ENCODE measurements around the gene HYAL3.
"Not testable (repeated sequence)": the region's sequence is repeated elsewhere in the genome, so short reads cannot be mapped to it uniquely, and the experiment has no call there.

HYAL3 gene

GRCh38 chr3:50290161-50290641 lies 9.0 kb downstream of the HYAL3 start:
- DNase-seq (ENCODE audit: low read depth in 2 of 2) = no peak

DNA sequence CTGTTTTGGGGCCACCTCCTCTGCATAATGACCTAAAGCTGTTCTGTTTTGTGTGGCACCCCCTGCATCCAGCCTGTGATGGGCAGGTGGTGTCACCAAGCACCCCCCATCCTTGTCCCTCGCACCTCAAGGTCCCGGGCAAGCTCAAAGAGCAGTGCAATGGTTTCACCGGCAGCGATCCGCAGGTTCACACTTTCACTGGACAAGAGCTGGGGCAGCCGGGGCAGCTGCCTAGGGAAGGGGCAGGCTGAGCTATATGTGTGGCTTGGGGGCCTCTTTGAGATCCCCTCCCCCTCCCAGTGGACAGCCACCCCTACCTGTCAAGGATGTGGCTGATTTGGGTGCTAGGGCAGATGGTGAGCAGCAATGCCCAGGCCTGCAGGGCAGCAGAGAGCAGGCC lies 10.1 kb downstream of the HYAL3 start:
- DNase-seq (ENCODE audit: low read depth in 2 of 2) = no peak

DNA sequence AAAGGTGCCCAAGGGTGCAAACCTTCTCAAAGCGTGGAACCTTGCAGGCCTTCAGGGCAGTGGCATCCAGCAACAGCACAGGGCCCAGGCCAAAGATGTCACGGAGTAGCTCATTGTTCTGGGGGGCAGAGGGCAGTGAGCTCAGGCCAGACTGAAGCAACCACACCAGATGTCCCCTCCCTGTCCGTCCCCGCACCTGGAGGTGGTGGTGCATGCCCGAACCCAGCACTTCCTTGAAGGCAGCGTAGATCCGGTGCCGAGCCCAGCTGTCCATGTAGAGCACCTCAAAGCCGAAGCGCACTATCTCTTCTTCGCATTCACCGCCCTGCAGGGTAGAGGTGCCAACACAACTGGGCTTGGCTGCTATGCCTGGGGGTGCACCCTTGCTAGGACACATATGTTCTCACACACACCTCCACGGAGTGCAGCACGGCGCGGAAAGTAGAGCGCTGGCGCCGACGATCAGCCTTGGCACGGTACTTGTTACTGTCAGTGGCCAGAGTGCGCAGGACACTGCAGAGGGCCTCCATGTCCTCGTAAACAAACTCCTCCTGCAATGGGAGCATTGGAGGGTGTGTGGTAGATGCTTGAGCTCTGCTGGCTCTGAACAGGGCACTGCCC lies 10.7 kb downstream of the HYAL3 start:
- DNase-seq (ENCODE audit: low read depth in 2 of 2) = no peak

GRCh38 chr3:50287262-50287661 lies 11.9 kb downstream of the HYAL3 start:
- no peak for DNase-seq (ENCODE audit: low read depth in 2 of 2)

DNA sequence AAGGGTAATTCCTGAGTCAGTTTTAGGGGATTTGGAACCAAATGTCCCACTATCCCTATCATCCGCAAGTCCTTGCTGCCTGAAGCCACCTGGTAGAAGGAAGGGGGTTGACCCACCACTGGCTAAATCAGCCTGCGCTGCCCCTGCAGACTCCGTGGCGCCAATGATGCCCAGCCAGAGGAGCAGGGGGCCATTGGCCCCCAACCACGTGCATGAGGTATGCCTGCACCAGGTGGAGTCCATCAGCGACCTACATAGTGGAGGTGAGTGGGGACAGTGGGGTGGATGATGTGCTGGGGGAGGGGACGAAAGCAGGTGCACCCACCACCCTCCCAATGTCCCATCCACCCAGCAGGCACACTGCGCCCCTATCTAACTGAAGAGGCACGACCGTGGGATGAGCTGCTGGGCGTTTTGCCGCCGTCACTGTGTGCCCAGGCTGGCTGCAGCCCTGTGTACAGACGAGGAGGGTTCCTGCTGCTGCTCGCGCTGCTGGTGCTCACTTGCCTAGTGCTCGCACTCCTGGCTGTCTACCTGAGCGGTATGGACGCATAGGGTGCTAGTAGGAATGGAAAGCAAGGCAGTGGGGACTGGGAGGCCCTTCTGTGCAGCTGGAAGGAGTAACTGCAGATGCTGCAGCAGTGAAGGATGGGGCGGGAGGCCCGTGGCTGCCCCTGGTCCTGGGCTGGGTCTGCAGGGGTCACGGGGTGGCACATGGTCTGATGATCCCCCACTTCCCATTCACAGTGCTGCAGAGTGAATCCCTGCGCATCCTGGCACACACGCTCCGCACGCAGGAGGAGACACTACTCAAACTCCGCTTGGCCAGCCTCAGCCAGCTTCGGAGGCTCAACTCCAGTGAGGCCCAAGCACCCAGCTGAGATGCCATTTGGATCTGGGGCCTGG lies 12.6 kb downstream of the HYAL3 start:
- DNase-seq (ENCODE audit: low read depth in 2 of 2) = no peak

GRCh38 chr3:50284121-50284520 lies 15.1 kb downstream of the HYAL3 start:
- not testable (repeated sequence) for DNase-seq (ENCODE audit: low read depth in 2 of 2)

- DNase-seq (ENCODE audit: low read depth in 2 of 2) = no peak
Observed at GRCh38 chr3:50279255-50280016, 19.8 kb downstream of the HYAL3 start.

GRCh38 chr3:50278880-50279224 lies 20.4 kb downstream of the HYAL3 start, which contains the start of gene LSMEM2:
LSMEM2 (plus strand) TSS chr3:50279087; CDS start chr3:50279114, 27 bp downstream.
- DNase-seq (ENCODE audit: low read depth in 2 of 2) = no peak

DNA sequence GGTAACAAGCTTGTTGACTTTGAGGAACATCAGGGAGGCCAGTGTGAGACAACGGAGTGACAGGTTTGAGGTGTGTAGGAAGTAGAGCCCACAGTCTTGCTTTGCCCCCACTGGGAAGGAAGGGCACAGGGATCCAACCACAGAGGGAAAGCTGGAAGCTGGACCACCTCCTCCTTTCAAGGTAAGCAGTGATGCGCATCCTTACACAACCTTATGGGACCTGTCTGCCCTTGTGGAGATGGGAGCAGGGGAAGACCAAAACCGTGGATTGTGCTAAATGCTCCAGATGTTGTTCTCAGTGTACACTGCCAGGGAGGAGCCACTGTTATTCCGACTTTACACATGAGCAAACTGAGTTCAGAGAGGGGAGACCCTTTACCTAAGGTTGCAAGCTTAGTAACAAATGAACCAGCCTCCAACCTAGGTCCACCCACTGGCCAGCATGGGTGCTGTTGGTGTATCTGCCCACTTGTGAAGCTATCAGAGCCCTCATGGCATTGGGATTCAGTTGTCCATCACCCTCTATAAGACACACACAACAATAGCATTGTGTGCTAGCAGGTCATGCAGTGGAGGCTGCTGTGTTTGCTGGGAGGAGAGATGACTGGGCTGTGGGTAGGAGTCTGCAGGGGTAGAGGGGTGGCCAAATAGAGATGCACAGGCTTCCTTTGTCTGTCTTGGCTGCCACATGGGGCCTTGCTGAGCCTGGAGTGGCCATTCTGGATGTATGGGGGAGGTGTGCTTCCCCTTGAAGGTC lies 20.9 kb downstream of the HYAL3 start:
- no peak for DNase-seq (ENCODE audit: low read depth in 2 of 2)

DNA sequence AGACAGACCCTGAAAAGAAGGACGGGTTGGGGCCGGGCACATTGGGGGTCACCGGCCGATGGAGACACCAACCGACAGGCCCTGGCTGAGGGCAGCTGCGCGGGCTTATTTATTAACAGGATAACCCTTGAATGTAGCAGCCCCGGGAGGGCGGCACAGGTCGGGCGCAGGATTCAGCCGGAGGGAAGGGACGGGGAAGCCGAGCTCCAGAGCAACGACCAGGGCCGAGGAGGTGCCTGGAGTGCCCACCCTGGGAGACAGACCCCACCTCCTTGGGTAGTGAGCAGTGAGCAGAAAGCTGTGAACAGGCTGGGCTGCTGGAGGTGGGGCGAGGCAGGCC lies 22.5 kb downstream of the HYAL3 start:
- no peak for DNase-seq (ENCODE audit: low read depth in 2 of 2)

DNA sequence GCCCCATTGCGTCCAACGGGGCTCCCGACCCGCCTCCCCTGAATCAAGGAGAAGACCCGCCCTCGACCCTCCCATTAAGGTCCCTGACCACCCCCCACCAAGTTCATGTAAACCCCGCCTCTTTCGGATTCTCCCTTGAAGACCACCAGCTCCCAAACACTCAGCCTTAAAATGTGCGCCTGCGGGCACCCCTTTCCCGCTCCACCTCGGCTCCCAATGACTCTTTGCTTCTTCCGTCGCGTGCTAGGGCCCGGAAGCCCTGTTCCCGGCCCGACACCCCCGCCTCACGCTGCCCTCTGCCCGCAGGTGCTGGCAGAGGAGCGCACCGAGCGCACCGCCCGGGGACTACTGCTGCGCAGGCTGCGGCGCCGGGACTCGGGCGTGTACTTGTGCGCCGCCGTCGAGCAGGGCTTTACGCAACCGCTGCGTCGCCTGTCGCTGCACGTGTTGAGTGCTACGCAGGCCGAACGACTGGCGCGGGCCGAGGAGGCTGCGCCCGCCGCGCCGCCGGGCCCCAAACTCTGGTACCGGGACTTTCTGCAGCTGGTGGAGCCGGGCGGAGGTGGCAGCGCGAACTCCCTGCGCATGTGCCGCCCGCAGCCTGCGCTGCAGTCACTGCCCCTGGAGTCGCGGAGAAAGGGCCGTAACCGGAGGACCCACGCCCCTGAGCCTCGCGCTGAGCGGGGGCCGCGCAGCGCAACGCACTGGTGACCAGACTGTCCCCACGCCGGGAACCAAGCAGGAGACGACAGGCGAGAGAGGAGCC lies 23.0 kb downstream of the HYAL3 start:
- no peak for DNase-seq (ENCODE audit: low read depth in 2 of 2)

DNA sequence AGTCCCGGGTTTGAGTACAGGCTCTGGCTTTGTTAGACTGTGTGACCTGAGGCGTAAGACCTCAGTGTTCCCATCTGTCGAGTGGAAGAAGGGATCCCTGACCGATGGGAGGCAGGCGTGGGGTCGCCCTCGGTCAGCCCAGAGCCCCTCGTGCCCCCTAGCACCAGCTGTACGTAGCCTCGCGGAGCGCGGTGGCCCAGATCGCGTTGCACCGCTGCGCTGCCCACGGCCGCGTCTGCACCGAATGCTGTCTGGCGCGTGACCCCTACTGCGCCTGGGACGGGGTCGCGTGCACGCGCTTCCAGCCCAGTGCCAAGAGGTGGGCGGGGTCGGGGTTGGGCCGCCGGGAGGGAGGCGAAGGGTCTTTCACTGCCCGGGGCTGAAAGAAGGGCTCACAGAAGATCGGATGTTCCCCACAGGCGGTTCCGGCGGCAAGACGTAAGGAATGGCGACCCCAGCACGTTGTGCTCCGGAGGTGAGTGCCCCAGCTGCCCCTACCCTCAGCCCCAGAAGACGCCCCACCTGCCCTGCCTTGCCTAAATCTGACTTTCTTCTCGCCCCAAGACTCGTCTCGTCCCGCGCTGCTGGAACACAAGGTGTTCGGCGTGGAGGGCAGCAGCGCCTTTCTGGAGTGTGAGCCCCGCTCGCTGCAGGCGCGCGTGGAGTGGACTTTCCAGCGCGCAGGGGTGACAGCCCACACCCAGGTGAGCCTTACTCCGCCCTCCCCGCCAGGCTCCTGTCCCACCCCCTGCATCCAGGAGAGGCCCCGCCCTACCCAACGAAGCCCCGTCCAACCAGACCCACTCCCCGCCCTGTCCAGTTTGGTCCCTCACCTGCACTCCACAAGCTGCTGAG lies 23.8 kb downstream of the HYAL3 start:
- no peak for DNase-seq (ENCODE audit: low read depth in 2 of 2)

- peak; percentile 30 to 46 for DNase-seq (ENCODE audit: low read depth in 2 of 2)
Observed at GRCh38 chr3:50274371-50275104, 24.7 kb downstream of the HYAL3 start.

DNA sequence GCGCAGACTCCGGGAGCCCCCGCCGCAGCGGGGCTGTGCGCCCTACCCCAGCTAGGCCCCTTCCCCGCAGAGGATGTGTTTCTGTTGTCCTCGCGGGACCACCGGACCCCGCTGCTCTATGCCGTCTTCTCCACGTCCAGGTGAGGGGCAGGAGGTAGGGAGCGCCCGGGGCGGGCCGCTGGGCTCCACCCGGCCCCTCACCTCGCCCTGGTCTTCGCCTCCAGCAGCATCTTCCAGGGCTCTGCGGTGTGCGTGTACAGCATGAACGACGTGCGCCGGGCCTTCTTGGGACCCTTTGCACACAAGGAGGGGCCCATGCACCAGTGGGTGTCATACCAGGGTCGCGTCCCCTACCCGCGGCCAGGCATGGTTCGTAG lies 25.5 kb downstream of the HYAL3 start:
- DNase-seq (ENCODE audit: low read depth in 2 of 2) = no peak

DNA sequence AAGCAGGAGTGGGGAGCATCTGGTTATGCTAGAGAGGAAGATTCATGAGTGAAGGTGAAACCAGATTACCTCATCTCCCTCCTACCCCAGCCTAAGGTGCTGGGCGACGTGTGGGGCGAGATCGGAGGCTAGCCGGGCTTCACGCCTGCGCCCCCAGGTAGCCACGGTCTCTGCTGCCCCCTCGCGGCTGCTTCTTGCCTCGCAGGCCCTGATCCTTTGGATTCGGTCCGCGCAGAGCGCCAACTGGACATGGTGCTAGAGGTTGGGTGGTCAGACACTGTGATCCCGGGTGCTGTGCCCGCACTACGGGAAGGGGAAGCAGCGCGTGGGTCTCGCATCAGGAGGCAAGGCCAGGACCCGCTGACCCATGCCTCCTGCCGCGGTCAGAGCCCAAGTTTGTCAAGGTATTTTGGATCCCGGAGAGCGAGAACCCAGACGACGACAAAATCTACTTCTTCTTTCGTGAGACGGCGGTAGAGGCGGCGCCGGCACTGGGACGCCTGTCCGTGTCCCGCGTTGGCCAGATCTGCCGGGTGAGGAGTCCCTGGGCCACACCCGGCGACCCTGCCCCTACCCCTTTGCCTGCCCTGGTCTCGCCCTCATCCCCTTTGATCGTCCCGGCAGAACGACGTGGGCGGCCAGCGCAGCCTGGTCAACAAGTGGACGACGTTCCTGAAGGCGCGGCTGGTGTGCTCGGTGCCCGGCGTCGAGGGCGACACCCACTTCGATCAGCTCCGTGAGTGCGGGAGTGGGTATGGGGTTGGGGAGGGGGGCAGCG lies 26.1 kb downstream of the HYAL3 start:
- peak; percentile 71 to 74 for DNase-seq (ENCODE audit: low read depth in 2 of 2)

GRCh38 chr3:50272538-50272910 lies 26.7 kb downstream of the HYAL3 start:
- DNase-seq (ENCODE audit: low read depth in 2 of 2) = not testable (repeated sequence)

GRCh38 chr3:50271314-50271936 lies 27.8 kb downstream of the HYAL3 start:
- DNase-seq (ENCODE audit: low read depth in 2 of 2) = no peak

Measured in activated CD8-positive, alpha-beta memory T cell treated with anti-CD3 and anti-CD28 coated beads for 4 hours (primary cell).